Gastroesophageal sphincter (tissue), 4 donors: ENCODE measurements around the gene CCNY. TPM values are rescaled to one million over a fixed set of nuclear protein-coding genes. Genes with fewer than 3 reads are reported as not detected.

ENCODE experiments used
- ATAC-seq: fragments of 150-250 bp; one replicate; pipeline ENCODE4 v1.9.1; 2016; ENCODE audit warnings: mild to moderate bottlenecking, moderate library complexity
- H3K27ac ChIP-seq, 4 donors: fragments of 200-600 bp; sonication (generic) in 3 of 4; 1 replicate in 3 of 4; 2 replicates in 1 of 4; pipeline ENCODE4 v1.5.1; 2016 to 2019
- H3K27me3 ChIP-seq: fragments of 200-600 bp; sonication (generic); one replicate; pipeline ENCODE4 v1.5.1; 2019
- H3K36me3 ChIP-seq, 2 donors: fragments of 200-600 bp; sonication (generic); one replicate each; pipeline ENCODE4 v1.5.1; 2019; ENCODE audit warnings: control low read depth in 1 of 2
- H3K4me1 ChIP-seq, 3 donors: fragments of 200-600 bp; sonication (generic); 1 replicate in 2 of 3; 2 replicates in 1 of 3; pipeline ENCODE4 v1.5.1; 2016 to 2019; ENCODE audit warnings: control low read depth in 2 of 3
- H3K4me3 ChIP-seq, 2 donors: fragments of 200-600 bp; sonication (generic); one replicate each; pipeline ENCODE4 v1.5.1; 2019; ENCODE audit warnings: mild to moderate bottlenecking in 1 of 2, moderate library complexity in 1 of 2
- H3K9me3 ChIP-seq, 3 donors: fragments of 200-600 bp; sonication (generic); one replicate each; pipeline ENCODE4 v1.5.1; 2017 to 2019; ENCODE audit warnings: control low read depth in 2 of 3
- EP300 ChIP-seq: sonication (generic); formaldehyde crosslinking; IDR thresholded peaks from one replicate; pipeline ENCODE4 v1.6.1; 2017; ENCODE audit warnings: antibody characterized with exemption, mild to moderate bottlenecking
- POLR2A ChIP-seq, 2 donors: fragments of 450-650 bp; IDR thresholded peaks; one replicate each; pipeline ENCODE4 v1.6.1; 2017; ENCODE audit warnings: antibody characterized with exemption in 2 of 2, mild to moderate bottlenecking in 2 of 2, moderate library complexity in 1 of 2
- POLR2AphosphoS5 ChIP-seq: sonication (generic); formaldehyde crosslinking; IDR thresholded peaks from one replicate; pipeline ENCODE4 v1.6.1; 2017; ENCODE audit warnings: antibody characterized with exemption
- WGBS, 2 donors: methylation state at CpG; one replicate each; pipeline ENCODE4 v1.1.5; 2018; ENCODE audit warnings: low coverage in 1 of 2; 5-methylcytosine and 5-hydroxymethylcytosine counted together
- total RNA-seq, 4 donors: library from RNA; depleted of rRNA; stranded (reverse); fragments of >200 nt; gene quantifications; one replicate each; pipeline ENCODE4 v1.1.0, GENCODE V29; 2016
- TF ChIP-seq, protein P1 (sequence below), 4 experiments: fragments of 200-600 bp in 2 of 4; fragments of 450-650 bp in 2 of 4; sonication (generic) in 1 of 4; IDR thresholded peaks; one replicate each; pipeline ENCODE4 v1.5.1; 2017 to 2019; ENCODE audit warnings: antibody characterized with exemption in 4 of 4, mild to moderate bottlenecking in 2 of 4, moderate library complexity in 2 of 4

Gene CCNY
- total RNA-seq, 4 donors from 2014 or later: 35.5 to 106 (median 63.2) TPM

DNA sequence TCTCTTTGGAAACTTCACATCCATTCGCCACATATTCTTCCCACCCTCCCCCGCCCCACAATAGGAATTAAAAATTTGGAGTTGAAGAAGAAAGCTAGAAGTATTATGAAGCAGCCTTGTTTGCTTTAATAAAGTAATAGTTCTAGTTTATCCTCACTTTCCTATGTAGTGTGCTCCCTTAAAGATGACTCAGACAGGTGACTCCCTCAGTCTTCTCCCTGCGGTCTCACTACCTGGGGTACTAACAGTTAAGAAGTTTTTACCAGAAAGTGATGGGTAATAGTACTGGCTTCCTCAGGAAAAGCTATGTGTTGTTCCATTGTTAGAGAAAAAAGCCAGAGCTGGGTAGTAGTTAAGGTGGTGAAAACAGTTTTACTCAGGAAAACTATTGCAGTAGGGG lies 58.6 kb downstream of the CCNY start:
- 83 to 90% methylated on average over 1 to 3 of the region's 3 CpGs for WGBS, 2 donors

DNA sequence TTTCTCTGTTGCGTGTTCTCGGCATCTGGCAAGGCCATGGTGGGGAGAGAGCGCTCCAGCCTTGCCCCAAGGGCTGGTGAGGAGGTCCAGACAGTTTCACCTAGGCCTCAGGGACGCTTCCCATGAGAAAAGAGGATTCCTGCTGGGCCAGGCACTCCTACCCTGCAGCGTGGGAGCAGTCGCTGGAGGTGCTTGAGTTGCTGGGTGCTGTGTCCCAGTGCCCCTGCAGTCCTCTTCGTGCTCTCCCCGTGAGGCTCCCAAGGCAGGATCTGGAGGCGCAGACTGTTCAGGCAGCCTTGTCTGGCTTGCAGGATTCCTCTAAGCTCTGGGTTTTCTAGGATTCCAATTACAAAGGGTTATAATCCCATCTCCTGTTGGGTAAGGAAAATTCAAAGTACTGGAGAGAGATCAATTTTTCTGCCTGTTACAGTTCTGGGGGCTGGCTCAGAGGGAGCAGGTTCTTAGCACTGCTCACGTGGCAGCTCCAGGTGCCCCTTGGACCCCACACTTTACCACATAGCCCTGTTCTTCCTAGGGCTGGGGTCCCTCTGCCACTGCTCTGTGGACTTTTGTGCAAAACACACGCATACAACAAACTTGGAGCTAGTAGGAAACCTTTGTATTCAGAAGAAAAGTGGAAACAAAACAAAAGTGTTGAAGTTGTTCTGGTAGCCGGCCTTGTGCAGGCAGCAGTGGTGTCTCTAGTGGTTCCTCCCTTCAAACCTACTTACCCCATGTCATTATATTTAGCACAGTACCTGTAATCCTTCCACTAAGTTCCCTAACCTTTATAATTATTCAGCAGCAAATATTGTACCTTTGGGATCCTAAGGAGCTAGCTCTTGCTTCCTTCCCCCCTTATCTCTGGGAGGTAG lies 60.5 kb downstream of the CCNY start:
- 60 to 78% methylated on average over 3 to 5 of the region's 12 CpGs for WGBS, 2 donors
- H3K27me3 ChIP-seq: no peaks in the 10 kb centered on the region
- H3K4me3 ChIP-seq: no peak overlapping the region
- H3K36me3 ChIP-seq: no peaks in the 10 kb centered on the region
- no peak for TF ChIP-seq POLR2A (IDR thresholded peaks at IDR 0.05)
- TF ChIP-seq, protein P1, sequence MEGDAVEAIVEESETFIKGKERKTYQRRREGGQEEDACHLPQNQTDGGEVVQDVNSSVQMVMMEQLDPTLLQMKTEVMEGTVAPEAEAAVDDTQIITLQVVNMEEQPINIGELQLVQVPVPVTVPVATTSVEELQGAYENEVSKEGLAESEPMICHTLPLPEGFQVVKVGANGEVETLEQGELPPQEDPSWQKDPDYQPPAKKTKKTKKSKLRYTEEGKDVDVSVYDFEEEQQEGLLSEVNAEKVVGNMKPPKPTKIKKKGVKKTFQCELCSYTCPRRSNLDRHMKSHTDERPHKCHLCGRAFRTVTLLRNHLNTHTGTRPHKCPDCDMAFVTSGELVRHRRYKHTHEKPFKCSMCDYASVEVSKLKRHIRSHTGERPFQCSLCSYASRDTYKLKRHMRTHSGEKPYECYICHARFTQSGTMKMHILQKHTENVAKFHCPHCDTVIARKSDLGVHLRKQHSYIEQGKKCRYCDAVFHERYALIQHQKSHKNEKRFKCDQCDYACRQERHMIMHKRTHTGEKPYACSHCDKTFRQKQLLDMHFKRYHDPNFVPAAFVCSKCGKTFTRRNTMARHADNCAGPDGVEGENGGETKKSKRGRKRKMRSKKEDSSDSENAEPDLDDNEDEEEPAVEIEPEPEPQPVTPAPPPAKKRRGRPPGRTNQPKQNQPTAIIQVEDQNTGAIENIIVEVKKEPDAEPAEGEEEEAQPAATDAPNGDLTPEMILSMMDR (IDR thresholded peaks at IDR 0.05): no peak
- no peak for TF ChIP-seq POLR2AphosphoS5
- TF ChIP-seq EP300: no peak
- peaks cover 0 to 91% (median 7%) of the 10 kb centered on the region in 3 donors for H3K4me1 ChIP-seq
- H3K27ac ChIP-seq: no peak overlapping the region
- ATAC-seq: no peak
- H3K9me3 ChIP-seq: no peaks in the 10 kb centered on the region

More for the DNA sequence above, 58.6 kb downstream of the CCNY start:
- Histone ChIP-seq H3K4me1 (peaks cover 0 to 81% (median 7%) of the 10 kb centered on the region in 3 donors), H3K4me3 (no peak overlapping the region), H3K27me3 (no peaks in the 10 kb centered on the region), H3K27ac (no peak overlapping the region), H3K9me3 (peaks cover 0 to 12% (median 0%) of the 10 kb centered on the region in 3 donors), H3K36me3 (no peaks in the 10 kb centered on the region)
- no peak for ATAC-seq
- TF ChIP-seq, protein P1 (IDR thresholded peaks at IDR 0.05): no peak
- no peak for TF ChIP-seq POLR2AphosphoS5

- ATAC-seq: no peak
- no peak overlapping the region for H3K4me3 ChIP-seq
Observed at GRCh38 chr10:35397953-35398352, 61.6 kb downstream of the CCNY start.

GRCh38 chr10:35398355-35398754 lies 62.0 kb downstream of the CCNY start:
- Histone ChIP-seq H3K36me3 (no peaks in the 10 kb centered on the region), H3K27ac (no peak overlapping the region), H3K27me3 (no peaks in the 10 kb centered on the region), H3K9me3 (no peaks in the 10 kb centered on the region), H3K4me1 (peaks cover 0 to 81% (median 7%) of the 10 kb centered on the region in 3 donors), H3K4me3 (no peak overlapping the region)
- ATAC-seq: no peak
- WGBS, 2 donors: 61 to 66% methylated on average over 4 to 6 of the region's 8 CpGs
- TF ChIP-seq, protein P1 (IDR thresholded peaks at IDR 0.05): no peak
- TF ChIP-seq EP300: no peak
- no peak for TF ChIP-seq POLR2A (IDR thresholded peaks at IDR 0.05)
- no peak for TF ChIP-seq POLR2AphosphoS5

More at GRCh38 chr10:35397953-35398352, 61.6 kb downstream of the CCNY start:
- H3K27me3 ChIP-seq: no peaks in the 10 kb centered on the region
- no peak for TF ChIP-seq POLR2AphosphoS5
- TF ChIP-seq, protein P1 (IDR thresholded peaks at IDR 0.05): no peak
- TF ChIP-seq EP300: no peak
- TF ChIP-seq POLR2A (IDR thresholded peaks at IDR 0.05): no peak
- no peak overlapping the region for H3K27ac ChIP-seq
- H3K4me1 ChIP-seq: peaks cover 0 to 85% (median 7%) of the 10 kb centered on the region in 3 donors
- no peaks in the 10 kb centered on the region for H3K36me3 ChIP-seq
- no peaks in the 10 kb centered on the region for H3K9me3 ChIP-seq
- no CpG with 5 or more reads among the region's 4 CpGs for WGBS, 2 donors

GRCh38 chr10:35398908-35399307 lies 62.6 kb downstream of the CCNY start:
- no peak for TF ChIP-seq EP300
- no peak for TF ChIP-seq POLR2AphosphoS5
- no peak for TF ChIP-seq POLR2A (IDR thresholded peaks at IDR 0.05)
- TF ChIP-seq, protein P1 (IDR thresholded peaks at IDR 0.05): no peak
- no peaks in the 10 kb centered on the region for H3K27me3 ChIP-seq
- no peaks in the 10 kb centered on the region for H3K9me3 ChIP-seq
- no peak for ATAC-seq
- no peaks in the 10 kb centered on the region for H3K36me3 ChIP-seq
- 93 to 100% methylated on average over 1 to 7 of the region's 7 CpGs for WGBS, 2 donors
- H3K27ac ChIP-seq: no peak overlapping the region
- peaks cover 0 to 77% (median 7%) of the 10 kb centered on the region in 3 donors for H3K4me1 ChIP-seq
- no peak overlapping the region for H3K4me3 ChIP-seq
